ENCODE data around the gene TOP1.

TOP1 gene

DNA sequence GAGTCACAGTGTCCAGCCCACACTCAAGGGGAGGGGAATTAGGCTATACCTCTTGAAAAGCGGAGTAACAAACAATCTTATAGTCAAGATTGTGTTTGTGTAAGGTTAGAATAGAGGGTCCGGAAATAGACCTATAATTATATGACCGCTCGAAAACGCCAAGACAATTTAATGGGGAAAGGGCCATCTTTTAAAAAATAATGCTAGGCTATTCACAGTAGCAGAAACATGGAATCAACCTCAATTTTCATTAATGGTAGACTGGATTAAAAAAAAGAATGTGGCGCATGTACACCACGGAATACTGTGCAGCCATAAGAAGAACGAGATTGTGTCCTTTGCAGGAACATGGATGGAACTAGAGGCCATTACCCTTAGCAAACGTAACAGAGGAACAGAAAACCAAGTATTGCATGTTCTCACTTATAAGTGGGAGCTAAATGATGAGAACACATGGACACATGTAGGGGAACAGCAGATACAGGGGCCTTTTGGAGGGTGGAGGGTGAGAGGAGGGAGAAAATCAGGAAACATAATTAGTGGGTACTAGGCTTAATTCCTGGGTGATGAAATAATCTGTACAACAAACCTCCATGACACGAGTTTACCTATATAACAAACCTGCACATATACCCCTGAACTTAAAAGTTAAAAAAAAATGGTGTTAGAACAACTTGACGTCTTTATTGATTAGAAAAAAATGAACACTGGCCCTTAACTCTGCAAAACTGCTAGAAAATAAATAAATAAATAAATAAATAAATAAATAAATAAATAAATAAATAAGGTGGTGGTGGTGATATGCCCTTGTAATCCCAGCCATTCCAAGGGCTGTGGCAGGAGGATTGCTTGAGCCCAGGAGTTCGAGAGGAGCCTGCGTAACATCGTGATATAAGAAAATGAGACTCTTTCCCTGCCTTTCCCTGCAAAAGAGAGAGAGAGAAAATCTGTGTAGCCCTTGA is 30.3 kb downstream of the TOP1 start:
- no peak for DNase-seq

DNA sequence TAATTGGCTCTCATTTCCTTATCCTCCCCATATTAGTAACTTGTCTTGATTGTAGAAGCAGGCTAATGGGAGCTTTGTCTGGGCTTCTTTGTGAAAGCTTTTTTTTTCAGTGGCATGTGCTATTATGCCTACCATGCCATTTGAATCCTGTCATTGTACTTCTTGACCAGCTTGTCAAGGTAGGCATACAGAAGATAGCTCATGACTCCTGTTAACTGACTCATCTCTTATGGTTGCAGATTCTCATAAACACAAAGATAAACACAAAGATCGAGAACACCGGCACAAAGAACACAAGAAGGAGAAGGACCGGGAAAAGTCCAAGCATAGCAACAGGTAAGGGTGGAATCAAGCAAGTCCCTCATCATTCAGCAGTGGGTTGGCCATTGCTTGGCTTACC is 32.5 kb downstream of the TOP1 start:
- no peak for DNase-seq

DNA sequence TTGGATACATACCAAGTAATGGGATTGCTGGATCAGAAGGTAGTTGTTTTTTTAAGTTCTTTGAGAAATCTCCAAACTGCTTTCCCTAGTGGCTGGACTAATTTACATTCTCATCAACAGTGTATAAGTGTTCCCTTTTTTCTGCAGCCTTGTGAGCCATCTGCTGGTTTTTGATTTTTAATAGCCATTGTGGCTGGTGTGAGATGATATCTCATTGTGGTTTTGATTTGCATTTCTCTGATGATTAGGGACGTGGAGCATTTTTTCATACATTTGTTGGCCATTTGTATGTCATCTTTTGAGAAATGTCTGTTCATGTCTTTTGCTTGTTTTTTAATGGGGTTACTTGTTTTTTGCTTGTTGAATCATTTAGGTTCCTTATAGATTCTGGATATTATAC is 34.8 kb downstream of the TOP1 start:
- no peak for DNase-seq

DNA sequence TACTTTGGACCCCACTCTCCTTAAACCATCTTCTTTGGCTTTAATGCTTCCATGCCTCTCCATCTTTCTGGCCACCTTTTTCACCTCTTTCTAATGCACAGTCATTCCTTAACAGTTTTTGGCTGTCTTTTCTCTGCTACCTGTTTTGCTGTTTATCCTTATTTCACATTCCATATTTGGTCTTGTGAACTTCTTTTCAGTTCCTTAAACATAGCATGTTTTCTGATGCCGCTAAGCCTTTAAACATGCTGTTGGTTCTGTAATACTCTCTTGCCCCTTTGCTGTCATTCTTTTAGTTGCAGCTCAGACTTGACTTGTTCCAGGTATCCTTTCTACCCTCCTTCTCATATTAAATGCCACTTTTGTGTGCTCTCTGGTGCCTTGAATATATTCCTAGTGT is 35.8 kb downstream of the TOP1 start:
- DNase-seq: no peak

GRCh38 chr20:41065716-41066115 is 37.1 kb downstream of the TOP1 start:
- DNase-seq: no peak

- no peak for DNase-seq
Measured at GRCh38 chr20:41068806-41069205, 40.2 kb downstream of the TOP1 start.

GRCh38 chr20:41072190-41072863 is 43.7 kb downstream of the TOP1 start:
- no peak for DNase-seq

DNA sequence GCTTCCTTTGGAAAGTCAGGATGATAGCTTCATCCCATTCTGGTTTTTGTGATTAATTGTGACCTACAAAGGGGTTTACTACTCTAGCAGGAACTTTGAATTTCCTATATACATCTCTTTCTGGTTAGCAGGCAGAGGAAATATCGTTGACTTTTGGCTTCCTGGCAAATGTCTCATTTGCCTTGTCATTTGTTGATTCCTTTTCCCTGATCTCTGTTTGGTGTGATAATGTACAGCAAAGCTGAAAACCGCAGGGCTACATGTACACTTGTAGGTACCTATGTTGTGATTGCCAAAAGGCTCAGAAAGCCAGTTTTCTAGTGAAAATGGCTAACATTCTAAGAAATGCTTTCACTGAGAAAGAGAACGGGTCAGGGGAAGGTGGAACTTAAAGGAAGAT is 44.3 kb downstream of the TOP1 start:
- no peak for DNase-seq

DNA sequence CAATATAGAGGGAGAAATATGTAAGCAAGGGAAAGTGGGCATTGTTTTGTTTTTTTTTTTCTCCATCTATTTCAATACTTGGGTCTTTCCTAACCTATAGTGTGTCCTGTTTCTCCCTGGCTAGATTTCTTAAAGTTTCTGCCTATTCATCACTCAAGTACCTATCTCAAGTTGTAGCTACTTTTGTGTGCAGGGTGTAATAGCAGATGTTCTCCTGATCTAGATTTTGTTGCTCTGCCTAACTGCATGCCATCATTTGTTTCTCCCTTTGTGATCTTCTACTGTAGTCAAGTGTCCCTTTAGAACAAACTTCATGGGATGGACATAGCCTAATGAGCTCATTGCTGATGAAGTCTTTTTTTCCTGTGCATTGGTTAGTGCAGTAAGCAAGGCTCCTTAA is 45.8 kb downstream of the TOP1 start:
- DNase-seq: no peak

DNA sequence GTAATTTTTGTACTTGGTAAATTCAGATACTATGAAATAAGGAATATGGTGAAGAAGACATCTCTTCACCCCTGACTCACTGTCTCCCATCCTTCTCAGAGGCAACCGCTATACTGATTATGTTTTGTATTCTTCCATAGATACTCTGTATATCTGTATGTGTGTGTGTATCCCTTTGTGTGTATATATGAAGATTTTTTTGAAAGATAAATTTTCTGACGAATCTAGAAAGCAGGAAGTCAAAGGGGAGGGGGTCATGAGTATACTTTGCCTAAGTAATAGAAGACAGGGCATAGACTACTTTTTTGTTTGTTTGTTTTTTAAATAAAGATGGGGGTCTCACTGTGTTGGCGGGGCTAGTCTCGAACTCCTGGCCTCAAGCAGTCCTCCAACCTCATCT is 48.2 kb downstream of the TOP1 start:
- DNase-seq: no peak

- DNase-seq: no peak
Measured at GRCh38 chr20:41078329-41078728, 49.7 kb downstream of the TOP1 start.

GRCh38 chr20:41079066-41079465 is 50.4 kb downstream of the TOP1 start:
- DNase-seq: no peak

DNA sequence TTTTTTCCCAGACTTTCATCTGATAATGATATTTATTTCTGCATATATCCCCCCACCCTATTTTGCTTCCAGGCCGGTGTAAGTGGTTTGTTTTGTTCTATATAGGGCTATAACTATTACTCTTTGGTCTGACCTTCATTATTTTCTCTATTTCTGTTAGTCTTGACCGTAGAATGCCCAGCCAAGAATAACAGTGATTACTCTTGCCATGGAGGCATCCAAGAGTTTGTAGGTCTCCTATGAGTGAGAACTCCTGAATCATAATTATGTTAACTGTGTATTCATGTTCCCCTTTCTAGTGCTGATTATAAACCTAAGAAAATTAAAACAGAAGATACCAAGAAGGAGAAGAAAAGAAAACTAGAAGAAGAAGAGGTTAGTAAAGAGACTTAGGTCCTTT is 52.2 kb downstream of the TOP1 start:
- DNase-seq: no peak

DNA sequence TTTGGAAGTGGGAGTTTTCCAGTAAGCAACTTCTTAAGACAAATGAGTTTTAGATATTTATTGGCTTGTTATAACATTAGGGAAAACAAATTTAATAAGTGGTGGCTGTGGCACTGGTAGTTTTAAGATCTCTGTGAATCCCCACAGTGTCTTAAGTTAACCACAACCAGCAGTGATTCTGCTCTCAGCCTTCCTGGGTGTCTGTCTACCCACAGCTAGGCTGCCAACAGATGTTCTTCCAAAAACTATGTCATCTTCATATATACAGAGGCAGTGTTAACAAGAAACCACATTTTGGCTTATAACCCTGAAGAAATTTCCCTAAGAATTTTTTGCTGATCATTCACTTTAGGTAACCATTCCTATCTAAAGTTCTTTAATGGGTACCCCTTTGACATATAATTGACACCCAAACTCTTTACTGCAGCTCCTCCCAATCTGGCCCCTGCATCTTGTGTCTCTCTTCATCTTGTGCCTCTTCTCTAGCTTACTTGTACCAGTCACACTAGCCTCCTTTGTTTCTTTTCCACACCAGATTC is 52.7 kb downstream of the TOP1 start:
- no peak for DNase-seq

- no peak for DNase-seq
Measured at GRCh38 chr20:41082306-41082705, 53.7 kb downstream of the TOP1 start.

GRCh38 chr20:41085606-41086005 is 57.0 kb downstream of the TOP1 start:
- no peak for DNase-seq

DNA sequence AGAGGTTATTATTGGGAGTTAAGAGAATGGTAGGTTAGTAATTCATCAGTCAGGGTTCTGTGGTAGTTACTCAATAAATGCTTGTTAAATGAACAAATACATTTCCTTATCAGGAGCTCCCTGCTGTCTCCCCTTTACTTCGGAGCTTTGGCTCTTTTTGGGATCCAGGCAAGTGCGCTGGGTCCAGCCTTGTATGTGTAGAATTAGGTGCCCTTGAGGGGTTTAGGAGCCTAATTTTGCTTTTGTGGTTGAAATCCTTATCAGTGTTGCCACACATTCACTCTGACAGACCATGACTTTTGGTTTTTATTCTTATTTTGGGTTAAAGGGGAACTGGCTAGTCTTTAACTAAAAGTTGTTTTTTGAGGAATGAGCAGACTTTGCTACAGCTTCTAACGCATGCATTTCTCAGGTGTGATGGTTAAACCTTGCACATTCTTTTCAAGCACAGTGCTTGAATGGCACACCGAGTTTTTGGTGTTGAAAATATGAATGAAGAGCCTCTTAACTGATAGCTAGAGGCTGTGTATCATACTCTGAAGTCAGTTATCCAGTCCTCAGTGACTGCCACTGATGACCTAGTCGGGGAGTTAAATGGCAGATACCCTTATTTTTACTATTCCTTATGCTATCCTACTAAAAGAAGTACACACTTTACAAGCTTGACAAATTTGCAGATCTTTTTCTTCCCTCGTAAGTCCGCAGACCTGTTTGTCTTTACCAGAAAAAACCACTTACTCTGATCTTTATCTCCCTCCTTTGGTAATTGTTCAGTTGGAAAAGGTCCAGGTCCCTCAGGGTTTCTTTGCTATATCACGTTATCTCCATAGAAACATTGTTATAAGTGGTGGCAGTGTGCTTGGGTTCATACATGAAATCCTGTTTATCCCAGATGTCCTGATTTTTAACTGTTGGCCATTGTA is 58.0 kb downstream of the TOP1 start:
- DNase-seq: peak; percentile 77

- DNase-seq: no peak
Measured at GRCh38 chr20:41087325-41087685, 58.7 kb downstream of the TOP1 start.

GRCh38 chr20:41087777-41088176 is 59.2 kb downstream of the TOP1 start:
- no peak for DNase-seq

GRCh38 chr20:41089555-41089954 is 60.9 kb downstream of the TOP1 start:
- no peak for DNase-seq

DNA sequence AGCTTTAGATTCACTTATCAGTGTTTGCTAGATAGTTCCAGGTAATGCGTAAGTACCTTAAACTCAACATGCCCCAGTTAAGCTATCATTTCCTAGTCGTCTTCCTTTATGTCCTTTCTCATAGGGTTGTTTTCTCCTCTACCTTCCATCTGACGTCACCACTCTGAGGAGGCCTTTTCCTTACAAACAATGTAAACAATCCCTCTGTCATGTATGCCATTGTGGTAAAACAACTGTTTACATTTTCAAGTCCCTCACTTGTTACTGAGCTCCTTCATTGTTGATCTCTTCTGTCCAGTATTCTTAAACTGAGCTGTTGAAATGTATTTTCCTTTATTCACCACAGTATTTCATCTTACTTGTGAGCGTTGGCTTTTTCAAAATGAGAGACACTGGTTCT is 63.3 kb downstream of the TOP1 start:
- DNase-seq: no peak

- no peak for DNase-seq
Measured at GRCh38 chr20:41094353-41095055, 65.9 kb downstream of the TOP1 start.
